ENCODE data around the gene CUL4A.

Gene CUL4A

GRCh38 chr13:113208421-113209335, 735 bp upstream of the CUL4A start, which contains the start of gene PCID2:
TSS of gene PCID2 (minus strand) at chr13:113208669. CDS start at chr13:113208634, 35 bp downstream.
- peak; percentile 90 for DNase-seq

- DNase-seq, result peak; percentile 81
Observed at GRCh38 chr13:113209759-113210421, 477 bp downstream of the CUL4A start.

- DNase-seq, result no peak
Observed at GRCh38 chr13:113210833-113211232, 1.4 kb downstream of the CUL4A start.

GRCh38 chr13:113211774-113212173, 2.4 kb downstream of the CUL4A start:
- DNase-seq, result no peak

GRCh38 chr13:113216254-113217048, 7.0 kb downstream of the CUL4A start:
- DNase-seq, result no peak

- no peak for DNase-seq
Observed at GRCh38 chr13:113218586-113218985, 9.2 kb downstream of the CUL4A start.

- DNase-seq, result no peak
Observed at GRCh38 chr13:113219256-113219940, 10.0 kb downstream of the CUL4A start.

- no peak for DNase-seq
Observed at GRCh38 chr13:113220141-113220598, 10.8 kb downstream of the CUL4A start.

- no peak for DNase-seq
Observed at GRCh38 chr13:113220877-113221276, 11.5 kb downstream of the CUL4A start.

GRCh38 chr13:113223070-113223469, 13.7 kb downstream of the CUL4A start:
- DNase-seq, result no peak

GRCh38 chr13:113224486-113224885, 15.1 kb downstream of the CUL4A start:
- no peak for DNase-seq

- DNase-seq, result no peak
Observed at GRCh38 chr13:113225515-113225914, 16.1 kb downstream of the CUL4A start.

GRCh38 chr13:113226873-113227450, 17.5 kb downstream of the CUL4A start:
- DNase-seq, result no peak

- DNase-seq, result no peak
Observed at GRCh38 chr13:113229161-113229560, 19.7 kb downstream of the CUL4A start.

GRCh38 chr13:113229791-113230190, 20.4 kb downstream of the CUL4A start:
- DNase-seq, result no peak

- DNase-seq, result no peak
Observed at GRCh38 chr13:113231306-113232207, 22.1 kb downstream of the CUL4A start.

GRCh38 chr13:113232208-113233003, 23.0 kb downstream of the CUL4A start:
- no peak for DNase-seq

- DNase-seq, result no peak
Observed at GRCh38 chr13:113233101-113233500, 23.7 kb downstream of the CUL4A start.

- no peak for DNase-seq
Observed at GRCh38 chr13:113238536-113238935, 29.1 kb downstream of the CUL4A start.

- no peak for DNase-seq
Observed at GRCh38 chr13:113239357-113239756, 29.9 kb downstream of the CUL4A start.

Data from RPMI8226 (cell line).